Cardiac fibroblast (primary cell): ENCODE results near the gene PTGS1.

ENCODE experiments used
- DNase-seq, 2 donors: peaks; one replicate each; pipeline versions ENCODE4 v3.0.0 to v3.0.0-alpha.2; 2010; ENCODE audit warnings: low read depth in 2 of 2
- H3K4me3 ChIP-seq, 2 donors: replicated peaks in 1 of 2; 1 replicate in 1 of 2; 2 replicates in 1 of 2; pipeline ENCODE4 v1.5.1; 2011; ENCODE audit warnings: low read depth in 2 of 2, low read length in 2 of 2, mild to moderate bottlenecking in 2 of 2, moderate library complexity in 1 of 2
- TF ChIP-seq, protein P1 (sequence below): IDR thresholded peaks from one replicate; pipeline ENCODE4 v1.5.1; 2011; ENCODE audit warnings: low read depth, mild to moderate bottlenecking, low read length, inconsistent platforms

The PTGS1 gene

DNA sequence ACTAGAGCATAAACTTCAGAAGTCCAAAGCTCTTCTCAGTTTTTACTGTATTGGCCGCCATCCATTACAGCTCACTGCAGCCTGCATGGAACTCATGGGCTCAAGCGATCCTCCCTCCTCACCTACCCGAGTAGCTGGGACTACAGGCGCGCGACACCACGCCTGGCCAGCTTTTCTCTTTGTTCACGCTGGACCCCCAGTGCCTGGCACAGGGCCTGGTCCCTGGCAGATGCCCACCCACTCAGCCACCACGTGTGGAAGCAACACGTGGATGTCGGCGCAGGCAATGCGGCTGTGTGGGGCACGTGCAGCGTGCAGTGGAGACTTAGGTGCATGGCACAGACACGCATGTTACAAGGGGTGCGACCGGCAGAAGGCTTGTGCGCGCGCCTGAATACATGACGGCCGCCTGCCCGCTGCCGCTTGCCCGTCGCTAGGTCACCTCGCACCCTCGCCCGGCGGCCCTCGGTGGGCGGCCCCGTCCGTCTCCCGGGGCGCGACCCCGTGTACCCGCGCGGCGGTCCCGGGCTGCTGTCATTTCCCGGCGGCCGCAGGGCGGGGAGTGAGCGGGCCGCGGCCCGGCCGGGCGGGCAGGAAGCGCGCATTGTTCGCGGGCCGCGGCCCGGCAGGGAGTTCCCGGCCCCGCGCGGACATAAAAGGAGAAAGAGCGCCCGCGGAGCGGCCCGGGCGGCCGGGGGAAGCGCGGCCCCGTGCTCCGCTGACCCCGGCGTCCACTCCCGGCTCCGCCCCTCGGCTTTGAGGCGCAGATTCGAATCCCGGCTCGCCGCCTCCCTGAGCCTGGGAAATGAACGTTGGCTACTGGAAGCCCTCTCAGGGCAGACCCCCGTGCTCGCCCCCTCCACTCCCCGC, 24.1 kb upstream of the PTGS1 start:
- H3K4me3 ChIP-seq = peak overlapping the region; percentile 46 to 50
- TF ChIP-seq, protein P1, sequence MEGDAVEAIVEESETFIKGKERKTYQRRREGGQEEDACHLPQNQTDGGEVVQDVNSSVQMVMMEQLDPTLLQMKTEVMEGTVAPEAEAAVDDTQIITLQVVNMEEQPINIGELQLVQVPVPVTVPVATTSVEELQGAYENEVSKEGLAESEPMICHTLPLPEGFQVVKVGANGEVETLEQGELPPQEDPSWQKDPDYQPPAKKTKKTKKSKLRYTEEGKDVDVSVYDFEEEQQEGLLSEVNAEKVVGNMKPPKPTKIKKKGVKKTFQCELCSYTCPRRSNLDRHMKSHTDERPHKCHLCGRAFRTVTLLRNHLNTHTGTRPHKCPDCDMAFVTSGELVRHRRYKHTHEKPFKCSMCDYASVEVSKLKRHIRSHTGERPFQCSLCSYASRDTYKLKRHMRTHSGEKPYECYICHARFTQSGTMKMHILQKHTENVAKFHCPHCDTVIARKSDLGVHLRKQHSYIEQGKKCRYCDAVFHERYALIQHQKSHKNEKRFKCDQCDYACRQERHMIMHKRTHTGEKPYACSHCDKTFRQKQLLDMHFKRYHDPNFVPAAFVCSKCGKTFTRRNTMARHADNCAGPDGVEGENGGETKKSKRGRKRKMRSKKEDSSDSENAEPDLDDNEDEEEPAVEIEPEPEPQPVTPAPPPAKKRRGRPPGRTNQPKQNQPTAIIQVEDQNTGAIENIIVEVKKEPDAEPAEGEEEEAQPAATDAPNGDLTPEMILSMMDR = no peak
- peak in 1 of 2 donors; percentile 32 for DNase-seq

DNA sequence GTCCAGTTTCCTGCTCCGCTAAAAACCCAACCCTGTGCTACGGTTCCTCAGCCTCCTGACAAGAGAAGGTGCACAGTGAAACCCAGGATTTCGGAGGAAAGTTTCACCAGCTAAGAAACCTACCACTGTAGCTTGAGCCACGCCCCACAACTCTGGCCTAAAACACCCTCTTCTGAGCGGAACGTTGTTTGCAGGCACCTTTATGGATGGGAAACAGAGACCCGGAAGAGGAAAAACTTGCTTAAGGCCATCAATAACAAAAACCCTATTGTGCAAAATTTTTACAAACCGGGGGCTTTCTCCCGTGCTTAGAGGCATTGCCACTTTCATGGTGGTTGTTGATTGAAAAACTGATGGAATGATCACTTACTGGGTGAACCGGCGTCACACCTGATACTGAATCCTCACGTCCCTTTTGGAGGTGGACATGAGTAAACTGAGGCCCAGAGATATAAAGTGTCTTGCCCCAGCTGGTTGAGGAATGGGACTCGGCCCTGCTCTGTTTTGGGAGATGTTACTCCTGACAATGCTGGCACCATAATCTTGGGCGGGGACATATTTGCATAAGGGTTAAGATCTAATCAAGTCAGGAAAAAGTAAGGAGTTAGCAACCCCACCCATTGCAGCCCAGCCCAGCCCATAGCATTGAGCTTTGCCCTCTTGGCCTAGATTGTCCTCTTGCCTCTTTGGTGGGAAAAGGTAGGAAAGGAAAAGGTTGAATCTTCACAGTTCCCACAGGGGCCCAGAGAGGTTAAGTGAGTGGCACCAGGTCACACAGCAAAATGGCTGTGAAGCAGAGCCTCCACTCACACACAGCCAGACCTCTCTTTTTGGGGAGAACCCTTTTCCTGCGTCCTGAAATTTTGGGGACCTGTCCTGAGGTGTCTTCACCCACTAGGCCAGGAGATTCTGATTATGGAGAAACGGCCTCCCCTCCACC, 23.2 kb upstream of the PTGS1 start:
- TF ChIP-seq, protein P1 = peak; percentile 5
- DNase-seq = peak; percentile 47 to 48
- peak overlapping the region; percentile 46 to 50 for H3K4me3 ChIP-seq

DNA sequence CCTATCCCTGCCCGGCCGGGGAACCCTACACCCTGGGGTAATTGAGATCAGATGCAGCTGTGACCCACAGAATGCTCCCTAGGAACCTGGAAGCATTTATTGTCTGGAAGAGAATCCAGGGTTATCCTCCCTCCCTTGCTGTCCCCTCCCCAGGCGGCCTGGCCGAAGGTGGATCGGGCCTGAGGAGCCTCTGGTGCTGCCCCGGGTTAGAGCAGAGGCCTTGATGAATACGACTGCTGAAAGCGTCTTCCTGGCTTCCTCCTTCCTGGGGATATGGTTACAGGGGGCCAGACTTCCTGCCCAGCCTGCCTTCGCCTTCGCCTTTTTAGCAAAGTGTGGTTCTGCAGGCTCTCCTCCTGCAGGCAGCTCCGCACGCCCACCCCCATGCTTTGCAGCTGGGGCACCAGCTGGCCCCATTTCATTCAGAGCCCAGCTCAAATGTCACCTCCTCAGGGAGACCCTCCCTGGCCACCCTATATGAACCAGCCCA, 22.5 kb upstream of the PTGS1 start:
- no peak overlapping the region for H3K4me3 ChIP-seq
- TF ChIP-seq, protein P1 = no peak
- no peak for DNase-seq

DNA sequence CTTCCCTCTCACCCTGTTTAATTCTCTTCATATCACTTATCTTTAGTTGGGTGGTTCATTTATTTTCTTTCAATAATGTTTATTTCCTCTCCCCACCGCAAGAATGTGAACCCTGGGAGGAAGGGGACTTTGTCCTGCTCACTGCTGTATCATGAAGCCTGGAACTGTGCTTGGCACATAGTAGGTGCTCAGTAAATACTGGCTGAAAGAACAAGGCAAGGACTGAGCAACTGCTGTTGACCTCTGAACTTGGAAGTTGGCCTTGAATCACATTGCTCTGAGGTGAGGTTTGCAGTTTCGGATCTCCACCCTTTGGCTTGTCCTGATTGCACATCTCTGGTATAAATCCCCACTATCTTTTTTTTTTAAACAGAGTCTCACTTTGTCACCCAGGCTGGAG, 22.0 kb upstream of the PTGS1 start:
- TF ChIP-seq, protein P1 = no peak
- no peak for DNase-seq
- no peak overlapping the region for H3K4me3 ChIP-seq

DNA sequence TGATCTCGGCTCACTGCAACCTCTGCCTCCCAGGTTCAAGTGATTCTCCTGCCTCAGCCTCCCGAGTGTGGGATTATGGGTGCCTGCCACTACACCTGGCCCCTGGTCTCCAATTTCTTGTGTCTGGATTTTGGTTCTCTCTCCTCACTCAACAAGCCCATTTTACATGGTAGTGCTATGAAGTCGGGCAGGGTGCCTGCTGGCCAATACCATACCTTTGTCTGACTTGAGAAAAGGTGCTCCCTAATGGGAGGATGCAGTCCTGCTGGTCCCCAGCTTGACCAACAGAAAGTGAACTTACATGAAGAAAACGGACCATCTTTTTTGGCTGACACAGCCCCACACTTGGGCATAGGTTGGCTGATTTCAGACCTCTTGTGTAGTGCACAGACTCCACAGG, 21.6 kb upstream of the PTGS1 start:
- H3K4me3 ChIP-seq = no peak overlapping the region
- DNase-seq = no peak
- TF ChIP-seq, protein P1 = no peak

DNA sequence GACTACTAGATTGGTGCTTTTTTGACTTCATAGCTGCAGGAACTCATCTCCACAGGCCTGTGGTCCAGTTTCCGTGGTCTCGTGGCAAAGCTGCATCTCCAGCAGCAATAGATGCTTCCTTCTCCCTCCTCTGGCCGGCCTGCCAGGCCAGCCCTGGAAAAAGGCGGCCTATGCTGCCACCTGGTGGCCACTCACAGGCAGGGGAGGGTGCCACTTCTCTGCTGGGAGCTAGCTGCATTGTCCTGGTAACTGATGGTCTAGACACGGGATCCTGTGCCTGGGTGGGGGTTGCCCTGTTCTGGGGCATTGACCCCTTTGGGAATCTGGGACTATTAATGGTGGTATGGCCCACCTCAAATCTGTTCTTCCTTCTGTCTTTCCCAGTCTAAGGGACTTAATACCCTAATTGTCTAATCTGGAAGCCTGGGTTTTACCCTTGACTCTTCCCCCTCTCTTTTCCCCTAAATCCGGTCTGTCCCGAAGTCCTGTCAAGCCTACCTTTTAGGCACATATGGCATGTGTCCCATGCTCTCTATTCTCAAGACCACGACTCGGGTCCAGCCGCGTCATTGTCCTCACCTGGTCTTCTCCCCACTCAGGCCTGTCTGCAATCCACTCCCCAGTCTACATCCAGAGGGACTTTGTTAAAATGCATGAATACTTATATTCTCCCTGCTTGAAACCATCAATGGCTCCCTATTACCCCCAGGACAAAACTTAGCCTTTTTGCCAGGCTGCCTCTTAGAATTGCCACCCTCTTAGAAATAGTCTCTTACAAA, 20.1 kb upstream of the PTGS1 start:
- H3K4me3 ChIP-seq = no peak overlapping the region
- TF ChIP-seq, protein P1 = peak; percentile 95
- peak; percentile 75 to 81 for DNase-seq
